ENCODE data around the gene DCST1.

Gene DCST1

DNA sequence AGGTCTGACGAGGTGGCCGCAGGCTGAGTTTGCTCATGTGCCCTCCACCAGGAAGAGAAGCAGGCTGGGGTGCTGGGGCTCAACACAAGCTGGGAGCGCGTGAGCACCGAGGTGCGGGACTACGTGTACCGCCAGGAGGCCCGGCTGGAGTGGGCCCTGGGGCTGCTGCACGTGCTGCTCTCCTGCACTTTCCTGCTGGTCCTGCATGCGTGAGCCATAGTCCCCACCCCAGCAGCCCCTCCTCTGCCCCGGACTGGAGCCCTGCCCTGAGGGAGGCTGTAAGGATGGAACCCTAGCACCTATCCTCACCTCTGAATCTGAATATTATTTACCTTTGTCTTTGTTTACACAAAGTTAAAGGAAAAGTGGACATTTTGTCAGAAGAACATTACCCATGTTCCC, 9.7 kb downstream of the DCST1 start:
- H3K4me3 Mint-ChIP-seq, result no peak overlapping the region
- no peak overlapping the region for H3K27ac Mint-ChIP-seq
- no peaks in the 10 kb centered on the region for H3K9me3 Mint-ChIP-seq
- H3K27me3 Mint-ChIP-seq (ENCODE audit: low read depth), result peaks cover 9% of the 10 kb centered on the region
- no peaks in the 10 kb centered on the region for H3K36me3 Mint-ChIP-seq (ENCODE audit: low read depth)
- H3K4me1 Mint-ChIP-seq (ENCODE audit: low read depth), result peaks cover 7% of the 10 kb centered on the region

DNA sequence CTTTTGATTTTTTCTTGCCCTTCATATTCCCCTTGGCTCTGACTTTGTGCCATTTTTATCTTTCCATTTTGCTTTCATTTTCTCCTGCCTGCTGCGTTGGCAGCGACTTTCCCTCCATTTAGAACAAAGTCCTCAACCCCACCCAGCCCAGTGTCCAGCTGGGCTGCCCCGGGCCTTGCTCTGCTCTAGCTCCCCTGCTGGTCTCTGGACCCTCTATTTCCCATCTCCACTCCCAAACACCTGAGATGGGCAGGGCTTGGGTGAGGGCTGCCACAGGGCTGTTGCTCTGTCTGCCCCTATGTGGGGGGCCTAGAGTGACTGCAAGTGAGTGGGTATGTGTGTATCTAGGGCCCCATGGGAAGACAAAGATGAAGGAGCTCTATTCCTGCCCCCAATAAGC, 10.2 kb downstream of the DCST1 start:
- Mint-ChIP-seq H3K9me3 (no peaks in the 10 kb centered on the region), H3K27ac (no peak overlapping the region), H3K4me3 (no peak overlapping the region), H3K27me3 (ENCODE audit: low read depth) (peaks cover 4% of the 10 kb centered on the region), H3K36me3 (ENCODE audit: low read depth) (no peaks in the 10 kb centered on the region), H3K4me1 (ENCODE audit: low read depth) (peaks cover 7% of the 10 kb centered on the region)

DNA sequence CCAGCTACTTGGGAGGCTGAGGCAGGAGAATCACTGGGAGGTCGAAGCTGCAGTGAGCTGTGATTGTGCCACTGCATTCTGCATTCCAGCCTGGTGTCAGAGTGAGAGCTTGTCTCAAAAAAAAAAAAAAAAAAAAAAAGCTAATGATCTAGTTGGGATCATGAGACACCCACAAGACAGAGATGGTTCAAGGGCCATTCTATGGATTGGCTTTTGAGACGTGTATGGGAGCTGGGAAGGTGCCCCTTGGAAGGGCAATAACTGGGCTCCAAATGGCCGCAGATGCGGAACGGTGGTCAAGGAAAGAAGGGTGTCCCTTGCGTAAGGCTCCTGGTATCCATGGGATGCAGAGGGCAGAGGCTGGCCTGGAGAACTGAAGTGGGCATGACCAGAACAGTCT, 10.7 kb downstream of the DCST1 start:
- H3K9me3 Mint-ChIP-seq, result no peaks in the 10 kb centered on the region
- H3K4me1 Mint-ChIP-seq (ENCODE audit: low read depth), result peaks cover 7% of the 10 kb centered on the region
- no peak overlapping the region for H3K27ac Mint-ChIP-seq
- H3K4me3 Mint-ChIP-seq, result no peak overlapping the region
- peaks cover 4% of the 10 kb centered on the region for H3K27me3 Mint-ChIP-seq (ENCODE audit: low read depth)
- no peaks in the 10 kb centered on the region for H3K36me3 Mint-ChIP-seq (ENCODE audit: low read depth)

GRCh38 chr1:155044812-155045657, 11.4 kb downstream of the DCST1 start:
- H3K36me3 Mint-ChIP-seq (ENCODE audit: low read depth), result no peaks in the 10 kb centered on the region
- H3K27ac Mint-ChIP-seq, result no peak overlapping the region

GRCh38 chr1:155048449-155049334, 15.1 kb downstream of the DCST1 start:
- H3K36me3 Mint-ChIP-seq (ENCODE audit: low read depth), result no peaks in the 10 kb centered on the region
- H3K4me3 Mint-ChIP-seq, result peak overlapping the region; percentile 84
- H3K4me1 Mint-ChIP-seq (ENCODE audit: low read depth), result peaks cover 32% of the 10 kb centered on the region
- no peak overlapping the region for H3K27ac Mint-ChIP-seq
- H3K27me3 Mint-ChIP-seq (ENCODE audit: low read depth), result no peaks in the 10 kb centered on the region
- no peaks in the 10 kb centered on the region for H3K9me3 Mint-ChIP-seq

More at GRCh38 chr1:155044812-155045657, 11.4 kb downstream of the DCST1 start:
- Mint-ChIP-seq H3K9me3 (no peaks in the 10 kb centered on the region), H3K4me3 (no peak overlapping the region), H3K27me3 (ENCODE audit: low read depth) (peaks cover 4% of the 10 kb centered on the region), H3K4me1 (ENCODE audit: low read depth) (peaks cover 12% of the 10 kb centered on the region)

DNA sequence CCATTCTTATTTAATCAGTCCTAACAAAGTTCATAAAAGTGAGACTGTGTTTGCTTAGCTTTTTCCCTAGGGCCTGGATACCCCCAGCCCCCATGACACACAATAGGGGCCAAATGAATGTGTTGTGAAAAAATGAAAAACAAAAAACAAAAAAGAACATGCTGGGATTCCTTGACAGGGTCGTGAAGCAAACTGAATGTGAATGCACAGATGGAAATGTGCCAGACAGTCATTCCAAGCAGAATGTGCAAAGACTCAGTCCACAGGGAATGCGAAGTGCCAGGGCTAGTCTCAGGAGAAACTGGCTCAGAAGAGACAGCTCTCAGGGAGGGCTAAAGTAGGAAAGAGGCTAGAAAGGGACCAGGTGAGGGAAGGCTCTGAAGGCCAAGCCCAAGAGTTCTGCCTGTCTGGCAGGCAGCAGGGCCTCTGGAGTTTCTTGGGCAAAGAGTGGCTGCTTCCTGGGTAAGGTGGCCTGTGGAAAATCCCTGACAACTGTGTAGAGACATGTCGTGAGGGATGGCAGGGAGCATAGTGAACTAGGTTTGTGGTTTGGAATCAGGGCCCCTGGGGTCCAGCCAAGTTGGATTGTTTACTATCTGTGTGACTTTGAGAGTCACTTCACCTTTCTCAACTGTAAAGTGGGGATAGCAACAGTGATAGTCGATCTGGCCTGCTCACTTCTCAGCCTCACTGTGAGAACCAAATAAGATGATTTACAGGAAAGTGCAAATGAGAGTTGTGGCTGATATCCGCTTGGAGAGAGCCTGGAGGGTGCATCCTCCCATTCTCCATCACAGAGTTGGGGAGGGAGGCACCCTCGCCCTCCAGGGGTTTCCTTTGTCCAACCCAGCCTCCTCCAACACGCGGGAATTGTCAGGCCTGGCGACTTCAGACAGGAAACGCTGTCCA, 16.3 kb downstream of the DCST1 start:
- Mint-ChIP-seq H3K4me3 (peak overlapping the region; percentile 84), H3K27ac (peak overlapping the region; percentile 77), H3K36me3 (ENCODE audit: low read depth) (no peaks in the 10 kb centered on the region), H3K4me1 (ENCODE audit: low read depth) (peaks cover 28% of the 10 kb centered on the region), H3K9me3 (no peaks in the 10 kb centered on the region), H3K27me3 (ENCODE audit: low read depth) (no peaks in the 10 kb centered on the region)

DNA sequence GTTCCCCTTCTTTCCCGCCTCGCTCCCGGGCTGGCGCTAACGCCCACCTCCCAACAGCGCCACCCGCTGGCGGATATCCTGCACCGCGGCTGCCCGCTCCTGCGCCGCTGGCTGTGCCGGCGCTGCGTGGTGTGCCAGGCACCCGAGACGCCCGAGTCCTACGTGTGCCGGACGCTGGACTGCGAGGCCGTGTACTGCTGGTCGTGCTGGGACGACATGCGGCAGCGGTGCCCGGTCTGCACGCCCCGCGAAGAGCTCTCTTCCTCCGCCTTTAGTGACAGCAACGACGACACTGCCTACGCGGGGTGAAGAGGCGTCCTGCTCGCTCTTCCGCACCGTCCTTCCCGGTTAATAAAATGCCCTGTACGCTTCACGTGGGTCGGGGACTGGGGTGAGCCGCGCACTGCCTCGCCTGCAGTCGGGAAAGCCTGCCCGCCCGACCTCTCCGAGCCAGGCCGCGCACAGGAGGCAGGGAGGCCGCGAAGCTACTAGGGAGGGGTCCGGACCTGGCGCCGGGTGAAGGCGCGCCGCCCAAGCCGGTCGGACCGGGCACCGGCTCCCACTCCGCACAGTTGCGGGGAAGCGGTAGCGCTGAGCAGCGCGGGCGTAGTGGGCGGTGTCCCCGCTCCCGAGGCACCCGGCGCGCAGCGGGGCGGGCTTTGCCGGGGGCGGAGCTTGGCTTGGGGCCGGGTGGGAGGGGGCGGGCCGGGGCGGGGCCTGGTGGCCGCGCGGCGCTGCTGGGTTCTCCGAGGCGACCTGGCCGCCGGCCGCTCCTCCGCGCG, 17.1 kb downstream of the DCST1 start, which contains the start of gene ADAM15:
Gene ADAM15 (plus strand): TSS at position 757 of the 782 bp plus-strand sequence. CDS start 71 bp downstream, outside the sequence.
- Mint-ChIP-seq H3K27ac (peak within 1 kb of the TSS; percentile 78), H3K9me3 (no peaks in the 10 kb centered on the region), H3K4me1 (ENCODE audit: low read depth) (peaks cover 25% of the 10 kb centered on the region), H3K36me3 (ENCODE audit: low read depth) (peaks cover 2% of the 10 kb centered on the region), H3K4me3 (peak within 1 kb of the TSS; percentile 85), H3K27me3 (ENCODE audit: low read depth) (no peaks in the 10 kb centered on the region)

- Mint-ChIP-seq H3K27me3 (ENCODE audit: low read depth) (no peaks in the 10 kb centered on the region), H3K4me3 (peak overlapping the region; percentile 85), H3K4me1 (ENCODE audit: low read depth) (peaks cover 25% of the 10 kb centered on the region), H3K9me3 (no peaks in the 10 kb centered on the region), H3K27ac (no peak overlapping the region), H3K36me3 (ENCODE audit: low read depth) (peaks cover 4% of the 10 kb centered on the region)
Observed at GRCh38 chr1:155051342-155051776, 17.7 kb downstream of the DCST1 start.

DNA sequence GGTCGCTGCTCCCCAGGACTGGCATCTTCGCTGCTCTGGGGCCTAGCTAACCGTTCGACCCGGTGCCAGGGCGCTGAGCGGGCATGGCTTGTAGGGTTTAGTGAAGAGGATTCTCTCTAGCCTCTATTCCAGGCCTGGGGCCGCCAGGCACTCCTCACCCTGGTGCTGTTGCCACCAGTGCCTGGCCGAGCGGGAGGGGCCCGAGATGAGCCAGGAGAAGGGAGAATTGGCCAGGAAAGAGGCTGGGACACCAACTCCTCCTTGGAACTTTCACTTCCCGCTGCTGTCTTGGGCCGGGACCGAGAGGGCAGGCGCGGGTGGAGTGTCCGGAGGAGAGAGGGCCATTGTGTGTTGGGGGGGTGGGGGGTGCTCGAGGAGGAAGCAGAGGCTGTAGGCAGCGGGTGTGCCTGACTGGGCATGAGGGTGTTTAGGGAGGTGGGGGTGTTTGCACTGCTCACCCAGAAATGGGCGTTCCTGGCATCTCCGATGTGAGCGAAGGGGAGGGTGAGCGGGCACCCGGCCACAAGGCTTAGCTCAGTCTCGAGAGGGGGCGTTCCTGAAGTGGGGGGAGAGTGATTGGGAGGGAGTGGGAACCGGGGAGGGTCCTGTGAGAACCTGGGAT, 18.3 kb downstream of the DCST1 start:
- Mint-ChIP-seq H3K4me1 (ENCODE audit: low read depth) (peaks cover 25% of the 10 kb centered on the region), H3K4me3 (peak overlapping the region; percentile 85), H3K27me3 (ENCODE audit: low read depth) (no peaks in the 10 kb centered on the region), H3K9me3 (no peaks in the 10 kb centered on the region), H3K36me3 (ENCODE audit: low read depth) (peaks cover 4% of the 10 kb centered on the region), H3K27ac (peak overlapping the region; percentile 78)

DNA sequence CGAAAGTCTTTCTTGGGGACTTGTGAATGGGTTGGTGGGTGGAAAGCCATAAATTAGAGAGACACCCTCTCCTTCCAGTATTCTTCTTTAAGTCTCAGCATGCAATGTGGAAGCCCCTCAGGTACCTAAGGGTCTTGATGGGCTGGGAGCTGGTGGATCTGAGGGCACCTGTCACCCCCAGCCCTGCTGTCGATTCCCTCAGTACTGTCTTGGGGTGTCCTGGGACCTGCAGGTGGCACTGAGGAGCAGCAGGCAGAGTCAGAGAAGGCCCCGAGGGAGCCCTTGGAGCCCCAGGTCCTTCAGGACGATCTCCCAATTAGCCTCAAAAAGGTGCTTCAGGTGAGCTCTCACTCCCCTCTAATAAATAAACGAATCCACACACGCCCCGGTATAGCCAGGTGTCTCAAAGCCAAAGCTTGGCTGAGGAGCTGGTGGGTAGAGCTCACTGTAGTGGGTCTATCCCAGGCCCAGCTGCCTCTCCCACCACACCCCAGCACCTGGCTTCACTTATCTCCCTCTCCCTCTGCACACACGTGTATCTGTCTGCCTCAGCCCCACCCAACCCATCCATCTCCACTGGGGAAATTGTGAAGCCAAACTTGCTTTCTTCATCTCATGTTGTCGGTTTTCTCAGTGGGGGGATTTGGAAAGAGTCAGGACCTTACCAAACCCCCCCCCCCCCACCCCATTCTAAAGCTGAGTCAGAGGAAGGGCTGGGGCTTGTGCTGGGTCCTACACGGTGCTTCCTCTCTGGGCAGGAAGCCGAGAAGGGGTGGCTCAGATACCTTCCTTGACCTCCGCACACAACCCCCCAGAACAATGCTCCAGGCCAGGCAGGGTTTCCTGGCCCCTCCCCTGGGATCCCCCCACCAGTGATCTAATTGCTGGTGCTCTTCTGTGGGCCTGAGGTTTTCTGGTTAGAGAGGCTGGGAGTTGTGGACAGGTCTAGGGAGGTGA, 19.1 kb downstream of the DCST1 start:
- Mint-ChIP-seq H3K9me3 (no peaks in the 10 kb centered on the region), H3K36me3 (ENCODE audit: low read depth) (peaks cover 8% of the 10 kb centered on the region), H3K27ac (peak overlapping the region; percentile 78), H3K27me3 (ENCODE audit: low read depth) (no peaks in the 10 kb centered on the region), H3K4me1 (ENCODE audit: low read depth) (peaks cover 25% of the 10 kb centered on the region), H3K4me3 (peak overlapping the region; percentile 85)

- Mint-ChIP-seq H3K4me1 (ENCODE audit: low read depth) (peaks cover 25% of the 10 kb centered on the region), H3K27me3 (ENCODE audit: low read depth) (no peaks in the 10 kb centered on the region), H3K36me3 (ENCODE audit: low read depth) (peaks cover 8% of the 10 kb centered on the region), H3K9me3 (no peaks in the 10 kb centered on the region), H3K27ac (peak overlapping the region; percentile 32), H3K4me3 (peak overlapping the region; percentile 85)
Observed at GRCh38 chr1:155053531-155054105, 20.0 kb downstream of the DCST1 start.

DNA sequence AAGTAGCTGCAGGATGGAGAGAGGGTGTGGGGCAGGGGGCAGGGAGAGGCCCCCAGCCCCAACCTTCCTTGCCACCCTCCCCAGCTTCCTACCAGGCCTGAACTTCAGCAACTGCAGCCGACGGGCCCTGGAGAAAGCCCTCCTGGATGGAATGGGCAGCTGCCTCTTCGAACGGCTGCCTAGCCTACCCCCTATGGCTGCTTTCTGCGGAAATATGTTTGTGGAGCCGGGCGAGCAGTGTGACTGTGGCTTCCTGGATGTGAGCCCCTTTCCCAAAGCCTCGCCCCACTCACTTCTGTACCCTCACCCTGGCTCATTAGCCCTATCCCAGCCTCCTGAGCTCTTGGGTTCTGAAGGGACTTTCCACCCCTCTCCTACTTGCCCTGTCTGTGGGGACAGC, 23.5 kb downstream of the DCST1 start:
- no peak overlapping the region for H3K27ac Mint-ChIP-seq
- no peak overlapping the region for H3K4me3 Mint-ChIP-seq
- no peaks in the 10 kb centered on the region for H3K27me3 Mint-ChIP-seq (ENCODE audit: low read depth)
- H3K4me1 Mint-ChIP-seq (ENCODE audit: low read depth), result peaks cover 20% of the 10 kb centered on the region
- H3K9me3 Mint-ChIP-seq, result no peaks in the 10 kb centered on the region
- H3K36me3 Mint-ChIP-seq (ENCODE audit: low read depth), result peaks cover 14% of the 10 kb centered on the region
